Right lobe of liver (tissue), 4 donors: ENCODE measurements around the gene DDA1.

ENCODE experiments used
- CTCF ChIP-seq, 4 donors: fragments of 200-600 bp in 3 of 4; fragments of 450-650 bp in 1 of 4; IDR thresholded peaks; one replicate each; pipeline versions ENCODE4 v1.5.1 to v1.8.0; 2016 to 2022; ENCODE audit warnings: antibody characterized with exemption in 4 of 4, mild to moderate bottlenecking in 2 of 4
- POLR2A ChIP-seq: fragments of 450-650 bp; IDR thresholded peaks from one replicate; pipeline ENCODE4 v1.6.1; 2017; ENCODE audit warnings: antibody characterized with exemption, mild to moderate bottlenecking
- donor health status: DM: no; HTN: no; CAD: no.
- donor health status: DM: no; HTN: no; CAD: no.
- donor health status: DM: no; HTN: yes; CAD: no.

- TF ChIP-seq CTCF (IDR thresholded peaks at IDR 0.05) (no peak), POLR2A (no peak)
Measured at GRCh38 chr19:17281391-17282304, 27.7 kb upstream of the DDA1 start, which contains the start of gene ANKLE1.
